Measurements from ENCODE around the gene PIGZ.

The PIGZ gene

GRCh38 chr3:197001972-197002700 lies 33.5 kb upstream of the PIGZ start:
- no peak for DNase-seq

- DNase-seq = no peak
These were observed 32.7 kb upstream of the PIGZ start for GRCh38 chr3:197001106-197001971.

GRCh38 chr3:197000211-197000610 lies 31.6 kb upstream of the PIGZ start:
- no peak for DNase-seq

GRCh38 chr3:196998966-196999760 lies 30.5 kb upstream of the PIGZ start:
- DNase-seq = no peak

- DNase-seq = no peak
These were observed 28.7 kb upstream of the PIGZ start for GRCh38 chr3:196997311-196997710.

GRCh38 chr3:196996454-196997265 lies 28.0 kb upstream of the PIGZ start:
- peak; percentile 74 for DNase-seq

- no peak for DNase-seq
These were observed 27.2 kb upstream of the PIGZ start for GRCh38 chr3:196995646-196996355.

GRCh38 chr3:196995027-196995426 lies 26.4 kb upstream of the PIGZ start:
- DNase-seq = no peak

- DNase-seq = no peak
These were observed 25.4 kb upstream of the PIGZ start for GRCh38 chr3:196994056-196994455.

GRCh38 chr3:196992461-196993065 lies 23.9 kb upstream of the PIGZ start:
- DNase-seq = no peak

GRCh38 chr3:196991581-196992460 lies 23.2 kb upstream of the PIGZ start:
- no peak for DNase-seq

GRCh38 chr3:196990601-196991007 lies 22.0 kb upstream of the PIGZ start:
- DNase-seq = no peak

GRCh38 chr3:196989721-196990262 lies 21.2 kb upstream of the PIGZ start:
- DNase-seq = peak; percentile 60

GRCh38 chr3:196988241-196989029 lies 19.8 kb upstream of the PIGZ start:
- DNase-seq = no peak

- no peak for DNase-seq
These were observed 18.4 kb upstream of the PIGZ start for GRCh38 chr3:196987022-196987421.

- no peak for DNase-seq
These were observed 17.6 kb upstream of the PIGZ start for GRCh38 chr3:196985954-196986885.

GRCh38 chr3:196985298-196985697 lies 16.7 kb upstream of the PIGZ start:
- no peak for DNase-seq

GRCh38 chr3:196983186-196983585 lies 14.6 kb upstream of the PIGZ start:
- DNase-seq = no peak

Data from NCI-H2029 (cell line).